Stimulated activated CD4-positive, alpha-beta T cell treated with anti-CD3 and anti-CD28 coated beads, TNF-alpha, amount 100 ng/mL, for 4 hours (primary cell): ENCODE data around the gene ZGLP1.
"Not testable (repeated sequence)": the region's sequence is repeated elsewhere in the genome, so short reads cannot be mapped to it uniquely, and the experiment has no call there.

Source experiments
- DNase-seq, 3 experiments: peaks; one replicate each; pipeline ENCODE4 v3.0.0-alpha.2; 2020; ENCODE audit warnings: low read depth in 3 of 3

Gene ZGLP1

DNA sequence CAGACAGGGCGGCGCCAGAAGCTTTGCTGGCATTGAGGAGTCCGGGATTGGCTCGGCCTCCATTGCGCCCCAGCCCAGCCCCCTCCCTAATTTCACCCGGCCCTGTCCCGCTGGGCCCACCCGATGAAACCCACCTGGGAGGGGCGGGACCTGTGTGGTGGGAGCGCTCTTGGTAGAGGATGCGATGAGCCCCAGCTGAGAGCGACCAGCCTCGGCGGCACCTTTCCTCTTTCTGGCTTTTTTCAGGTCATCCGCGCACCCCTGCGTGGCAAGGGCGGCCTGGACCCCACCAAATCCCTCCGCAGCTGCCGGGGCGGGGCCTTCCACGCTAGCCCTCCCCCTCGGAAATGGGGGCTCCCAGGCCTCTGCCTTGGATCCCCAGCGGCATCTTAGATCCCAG is at the start of gene ZGLP1:
Gene ZGLP1, minus strand, starts transcription at position 393 of the 400 bp plus-strand sequence.
- DNase-seq = no peak

DNA sequence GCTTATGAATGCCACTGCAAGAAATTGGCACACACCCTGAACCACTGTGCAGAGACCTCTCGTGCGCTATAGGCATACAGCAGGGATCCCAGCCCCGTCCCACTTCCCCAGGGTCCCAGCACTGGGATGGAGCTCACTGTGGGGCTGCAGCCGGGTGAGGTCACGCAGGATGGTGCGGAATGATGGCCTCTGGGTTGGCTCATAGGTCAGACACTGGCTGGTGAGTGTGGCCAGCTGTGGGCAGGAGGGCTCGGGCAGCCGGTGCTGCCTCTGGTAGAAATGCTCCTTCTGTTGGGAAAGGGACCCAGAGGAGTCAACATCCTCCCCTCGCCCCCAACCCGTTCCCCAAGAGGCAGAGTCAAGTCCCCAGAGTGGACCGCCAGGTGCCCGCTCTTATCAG is 46.8 kb upstream of the ZGLP1 start:
- DNase-seq = no peak

- peak in 1 of 3 experiments; percentile 17 for DNase-seq
Observed at GRCh38 chr19:10353793-10354391, 44.3 kb upstream of the ZGLP1 start.

- DNase-seq = no peak
Observed at GRCh38 chr19:10352764-10353671, 43.4 kb upstream of the ZGLP1 start.

- DNase-seq = no peak
Observed at GRCh38 chr19:10346509-10346908, 36.9 kb upstream of the ZGLP1 start.

DNA sequence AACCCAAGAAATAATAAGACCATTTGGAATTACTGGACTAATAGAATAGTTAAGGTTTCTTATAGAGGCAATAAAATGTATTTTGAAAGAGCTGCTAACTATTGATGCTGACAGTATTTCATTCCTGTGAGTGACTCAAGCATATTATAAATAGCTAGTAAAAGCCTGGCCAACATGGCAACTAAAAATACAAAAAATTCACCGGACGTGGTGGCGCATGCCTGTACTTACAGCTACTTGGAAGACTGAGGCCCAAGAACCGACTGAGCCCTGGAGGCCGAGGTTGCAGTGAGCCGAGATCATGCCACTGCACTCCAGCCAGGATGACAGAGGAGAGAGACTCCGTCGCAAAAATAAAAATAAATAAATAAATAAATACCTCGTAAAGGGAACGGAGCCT is 35.2 kb upstream of the ZGLP1 start:
- DNase-seq = no peak

GRCh38 chr19:10343495-10343894 is 33.9 kb upstream of the ZGLP1 start:
- no peak for DNase-seq

GRCh38 chr19:10339977-10340376 is 30.4 kb upstream of the ZGLP1 start:
- no peak for DNase-seq

DNA sequence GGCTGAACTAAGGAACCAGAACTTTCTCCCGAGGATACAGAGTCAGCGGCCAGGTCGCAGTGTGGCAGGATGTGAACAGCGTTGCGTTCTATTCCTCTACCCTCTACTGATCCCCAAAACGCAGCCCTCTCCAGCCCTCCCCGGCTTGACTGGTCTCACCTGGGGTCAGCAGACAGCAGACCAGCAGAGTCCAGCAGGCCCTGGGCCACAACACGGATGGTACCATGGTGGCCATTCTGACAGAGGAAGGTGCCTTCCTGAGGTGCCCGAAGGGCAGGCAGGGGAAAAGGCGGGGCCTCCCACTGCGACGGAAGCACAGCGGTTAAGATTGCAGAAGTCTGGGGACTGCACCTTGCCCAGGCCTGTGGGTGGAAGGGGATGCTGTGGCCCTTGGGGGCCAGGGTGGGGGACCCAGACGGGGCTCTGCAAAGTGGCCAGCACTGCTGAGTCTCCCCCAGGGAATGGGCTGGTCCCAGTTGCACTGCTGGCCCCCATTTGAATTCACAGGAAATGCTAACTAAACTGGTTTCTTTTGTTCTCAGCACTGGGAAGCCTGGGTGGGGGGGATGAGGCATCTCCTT is 29.9 kb upstream of the ZGLP1 start, which contains the start of gene ICAM3:
Gene ICAM3, minus strand, starts transcription at position 245 of the 581 bp plus-strand sequence. Its CDS starts 10 bp downstream, at position 235.
- peak in 2 of 3 experiments; percentile 30 to 47 for DNase-seq

DNA sequence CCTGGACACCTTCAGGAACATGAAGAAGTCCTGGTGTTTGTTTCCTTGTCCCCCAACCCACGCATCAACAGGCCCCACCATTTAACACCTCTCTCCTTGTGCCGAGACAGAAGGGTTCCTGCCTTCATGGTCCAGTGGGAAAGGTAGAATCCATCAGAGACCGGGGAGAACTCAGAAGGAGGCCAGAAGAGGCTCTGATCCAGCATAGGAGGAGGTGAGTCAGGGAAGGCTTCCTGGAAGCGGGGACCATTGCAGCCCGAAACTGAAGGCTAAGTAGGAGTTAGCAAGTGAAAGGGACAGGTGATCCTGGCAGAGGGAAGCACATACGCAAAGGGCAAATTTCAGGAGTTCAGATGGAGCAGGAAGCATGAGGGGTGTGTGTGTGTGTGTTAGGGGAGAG is 29.3 kb upstream of the ZGLP1 start:
- DNase-seq = no peak

DNA sequence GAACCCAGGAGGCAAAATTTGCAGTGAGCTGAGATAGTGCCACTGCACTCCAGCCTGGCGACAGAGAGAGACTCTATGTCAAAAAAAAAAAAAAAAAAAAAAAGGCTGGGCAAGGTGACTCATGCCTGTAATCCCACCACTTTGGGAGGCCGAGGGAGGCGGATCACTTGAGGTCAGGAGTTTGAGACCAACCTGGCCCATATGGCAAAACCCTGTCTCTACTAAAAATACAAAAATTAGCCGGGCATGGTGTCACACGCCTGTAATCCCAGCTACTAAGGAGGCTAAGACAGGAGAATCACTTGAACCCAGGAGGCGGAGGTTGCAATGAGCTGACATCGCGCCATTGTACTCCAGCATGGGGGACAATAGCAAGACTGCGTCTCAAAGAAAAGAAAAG is 27.1 kb upstream of the ZGLP1 start:
- not testable (repeated sequence) for DNase-seq

DNA sequence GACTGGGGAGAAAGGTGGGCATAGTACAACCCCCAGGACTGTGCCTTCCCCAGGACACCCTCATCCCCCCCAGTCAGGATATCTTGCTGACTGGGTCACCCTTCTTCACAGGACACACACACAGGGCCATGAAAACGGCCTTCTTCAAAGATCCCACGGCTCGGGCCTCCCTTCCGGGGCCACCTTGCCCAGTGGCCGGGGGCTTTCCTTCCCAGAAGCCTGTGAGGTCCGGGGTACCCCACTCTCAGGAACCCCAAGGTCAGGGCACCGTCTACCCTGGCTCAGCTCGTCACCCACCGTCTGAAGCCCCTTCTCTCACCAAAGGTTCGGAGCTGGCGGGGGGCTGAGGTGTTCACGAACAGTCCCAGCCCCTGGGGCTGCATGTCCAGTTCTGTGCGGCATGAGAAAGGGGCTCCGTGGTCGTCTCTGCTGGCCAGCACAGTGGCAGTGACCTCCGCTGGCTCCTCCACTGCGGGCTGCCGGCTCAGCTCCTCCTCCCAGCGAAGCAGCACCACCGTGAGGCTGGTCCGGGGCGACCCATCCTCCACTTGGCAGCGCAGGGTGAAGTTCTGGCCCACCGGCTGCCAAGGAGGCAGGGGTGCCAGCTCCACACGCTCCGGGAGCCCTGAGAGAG is 25.9 kb upstream of the ZGLP1 start:
- DNase-seq = no peak

DNA sequence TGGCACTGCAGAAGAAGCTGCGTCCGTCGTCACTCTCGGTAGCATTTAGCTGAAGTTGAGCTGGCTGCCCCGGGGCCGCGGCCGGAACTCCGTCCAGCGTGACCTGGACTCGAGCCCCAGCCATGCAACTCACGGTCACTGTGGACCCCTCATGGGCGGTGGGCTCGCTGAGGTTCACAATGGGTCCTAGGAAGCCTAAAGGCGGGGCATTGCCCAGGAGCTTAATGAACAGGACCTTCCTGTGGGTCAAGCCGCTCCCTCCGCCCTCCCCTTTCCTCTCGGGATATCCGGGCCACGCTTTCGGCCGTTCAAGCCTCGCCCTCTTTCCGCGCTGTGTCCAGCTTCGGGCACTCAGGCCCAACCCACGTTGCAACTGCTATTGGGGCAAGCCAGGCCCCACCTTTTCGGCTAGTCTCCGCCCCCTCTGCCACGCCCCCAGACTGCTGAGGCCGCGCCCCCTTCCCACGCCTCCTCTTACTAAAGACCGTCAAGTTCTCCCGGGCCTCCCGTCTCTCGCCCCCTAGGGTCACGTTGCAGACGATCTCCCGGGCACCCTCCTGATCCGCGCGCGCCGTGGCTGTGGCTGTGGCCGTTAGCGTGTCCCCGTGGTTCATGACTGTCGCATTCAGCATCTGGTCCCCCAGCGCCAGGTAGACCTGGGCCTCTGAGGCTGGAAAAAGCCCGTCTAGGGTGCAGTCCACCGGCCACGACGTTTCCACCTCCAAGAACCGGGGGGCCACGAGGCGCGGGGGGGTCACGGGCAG is 25.2 kb upstream of the ZGLP1 start:
- DNase-seq = no peak

DNA sequence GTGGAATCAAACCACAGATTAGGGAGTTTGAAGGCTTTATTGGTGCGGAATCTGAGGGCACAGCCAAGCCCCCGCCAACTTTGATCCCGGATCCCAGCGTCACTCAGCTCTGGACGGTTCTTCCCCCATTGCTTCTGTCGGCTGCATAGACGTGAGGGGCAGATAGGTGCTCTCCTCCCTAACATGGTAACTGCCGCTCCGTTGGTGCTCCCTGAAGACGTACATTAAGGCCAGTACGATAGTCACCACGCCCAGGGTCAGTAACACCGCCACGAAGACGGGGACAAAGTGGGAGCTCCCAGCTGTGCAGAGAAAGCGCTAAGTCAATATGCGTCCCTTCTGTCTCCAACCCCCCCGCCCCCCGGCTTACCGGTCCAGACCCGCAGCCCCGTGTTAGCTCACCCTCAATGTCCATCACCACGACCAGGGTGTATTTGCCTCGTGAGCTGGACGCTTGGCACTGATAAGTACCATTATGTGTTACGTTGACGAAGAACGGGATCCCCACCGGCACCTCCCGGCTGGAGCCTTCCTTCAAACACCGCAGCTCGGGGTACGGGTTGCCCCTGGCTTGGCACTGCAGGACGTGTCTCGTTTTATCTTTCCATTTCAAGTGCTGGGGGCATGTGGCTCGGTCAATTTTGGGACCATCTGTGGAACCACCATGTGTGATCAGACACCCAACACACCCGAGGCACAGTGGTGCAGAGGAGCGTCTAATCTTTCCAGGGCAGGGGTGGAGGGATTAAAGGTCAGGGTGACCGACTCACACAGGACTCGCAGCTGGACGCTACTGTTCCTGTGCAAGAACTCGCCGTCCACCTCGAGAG is 24.4 kb upstream of the ZGLP1 start:
- no peak for DNase-seq

- peak; percentile 93 to 97 (median 97) for DNase-seq
Observed at GRCh38 chr19:10332965-10333757, 23.5 kb upstream of the ZGLP1 start, which contains the start of gene RAVER1. Gene RAVER1 (minus strand): TSS chr19:10333529. CDS start chr19:10333507, 22 bp downstream.

- DNase-seq = no peak
Observed at GRCh38 chr19:10332158-10332964, 22.7 kb upstream of the ZGLP1 start.

DNA sequence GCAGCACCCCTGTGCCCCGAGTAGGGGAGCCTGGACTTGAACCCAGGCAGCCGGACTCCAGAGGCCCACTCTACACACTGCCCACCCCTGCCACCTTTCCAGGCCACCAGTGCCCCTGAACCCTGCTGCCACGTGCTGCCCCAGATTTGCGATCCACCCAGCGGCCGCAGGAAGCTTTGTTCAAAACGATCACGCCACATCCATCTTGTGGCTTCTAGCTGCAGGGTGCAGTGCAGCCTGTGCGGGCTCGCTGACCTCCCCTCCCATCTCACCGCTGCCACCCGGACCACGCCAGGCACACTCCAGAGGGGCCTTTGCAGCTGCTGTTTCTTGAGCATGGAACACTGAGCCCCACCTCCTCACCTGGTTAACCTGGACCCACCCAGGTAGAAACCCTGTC is 19.9 kb upstream of the ZGLP1 start:
- no peak for DNase-seq

DNA sequence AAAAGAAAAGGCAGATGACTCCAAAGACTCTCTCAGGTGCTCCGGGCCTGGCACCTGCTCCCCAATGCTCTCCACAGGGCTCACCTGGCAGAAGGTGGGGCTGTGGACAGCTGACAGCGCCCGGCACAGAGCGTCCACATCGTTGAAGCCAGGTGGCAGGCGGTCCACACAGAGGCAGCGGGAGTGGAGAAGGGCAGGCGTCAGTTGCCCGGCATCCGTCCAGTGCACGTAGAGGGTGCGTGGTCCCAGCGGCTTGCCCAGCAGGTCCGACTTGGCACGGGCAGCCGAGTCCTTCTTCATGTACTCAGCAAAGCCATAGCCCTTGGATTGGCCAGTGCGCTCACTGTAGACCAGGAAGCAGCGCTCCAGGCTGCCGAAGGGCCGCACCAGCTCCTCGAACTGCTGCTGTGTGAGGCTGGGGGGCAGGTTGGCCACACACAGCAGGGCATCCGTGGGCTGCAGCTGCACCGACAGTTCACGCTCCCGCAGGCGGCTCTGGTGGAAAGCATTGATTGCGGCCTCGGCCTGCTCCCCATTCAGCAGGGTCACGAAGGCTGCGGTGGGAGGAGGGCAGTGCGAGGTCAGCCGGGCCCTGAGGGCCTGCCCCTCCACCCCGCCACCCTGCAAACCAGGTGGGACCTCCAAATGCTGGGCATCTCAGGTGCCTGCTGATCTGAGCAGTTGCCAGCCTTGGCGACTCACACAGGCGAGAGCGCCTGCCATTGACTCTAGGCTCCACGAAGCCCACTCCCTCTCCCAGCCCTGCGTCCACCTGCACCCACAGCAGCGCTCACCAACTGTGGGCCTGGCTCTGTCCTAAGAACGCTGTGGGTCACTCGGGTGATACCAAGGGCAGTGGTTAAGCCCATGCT is 19.2 kb upstream of the ZGLP1 start:
- no peak for DNase-seq
